22Rv1 (cell line): ENCODE data around the gene WWOX.

Source experiments
- CTCF ChIP-seq: fragments of 450-650 bp; IDR thresholded peaks from 2 replicates; pipeline ENCODE4 v1.5.1; 2017; ENCODE audit warnings: mild to moderate bottlenecking
- ZFX ChIP-seq: fragments of 450-650 bp; IDR thresholded peaks from 2 replicates; pipeline ENCODE4 v1.6.1; 2017; ENCODE audit warnings: antibody characterized with exemption, borderline replicate concordance

- TF ChIP-seq CTCF (no peak), ZFX (no peak)
These were observed 438.8 kb downstream of the WWOX start for GRCh38 chr16:78538292-78538691.
